Endothelial cell of umbilical vein (primary cell): ENCODE data around the gene NGF.

Experiments
- CTCF ChIP-seq, 2 donors: IDR thresholded peaks; 1 replicate in 1 of 2; 2 replicates in 1 of 2; pipeline ENCODE4 v1.5.1; 2011; ENCODE audit warnings: low read length in 2 of 2, mild to moderate bottlenecking in 2 of 2, moderate library complexity in 2 of 2, control low read depth in 1 of 2, inconsistent platforms in 1 of 2, low read depth in 1 of 2; ENCODE audit not compliant: insufficient read depth in 1 of 2; ENCODE audit errors: extremely low read depth in 1 of 2
- EZH2 ChIP-seq: IDR thresholded peaks from 2 replicates; pipeline ENCODE4 v1.6.1; 2012; ENCODE audit warnings: borderline replicate concordance, low read depth, mild to moderate bottlenecking, moderate library complexity, low read length, inconsistent platforms; ENCODE audit not compliant: severe bottlenecking
- JUN ChIP-seq: IDR thresholded peaks from 2 replicates; pipeline ENCODE4 v1.6.1; 2011; ENCODE audit warnings: borderline replicate concordance, low read depth; ENCODE audit not compliant: insufficient read length, insufficient read depth
- MAX ChIP-seq: IDR thresholded peaks from 2 replicates; pipeline ENCODE4 v1.6.1; 2011; ENCODE audit not compliant: insufficient read depth, insufficient read length
- MYC ChIP-seq: IDR thresholded peaks from one replicate; pipeline ENCODE4 v1.6.1; 2011; ENCODE audit warnings: mild to moderate bottlenecking, low read depth, low read length
- POLR2A ChIP-seq: IDR thresholded peaks from 2 replicates; pipeline ENCODE4 v1.6.1; 2012; ENCODE audit warnings: low read depth, mild to moderate bottlenecking, control low read depth, low read length
- POLR2AphosphoS5 ChIP-seq: IDR thresholded peaks from 2 replicates; pipeline ENCODE4 v1.6.1; 2012; ENCODE audit warnings: low read depth, mild to moderate bottlenecking, control low read depth, low read length, moderate library complexity; ENCODE audit not compliant: insufficient read depth

- TF ChIP-seq MAX = no peak
- no peak for TF ChIP-seq POLR2AphosphoS5
- TF ChIP-seq CTCF (IDR thresholded peaks at IDR 0.05; ENCODE audit: extremely low read depth in 1 of 2, insufficient read depth in 1 of 2, low read depth in 1 of 2, low read length in 2 of 2) = no peak
- no peak for TF ChIP-seq EZH2
- no peak for TF ChIP-seq JUN
- no peak for TF ChIP-seq POLR2A
- TF ChIP-seq MYC = no peak
These were observed 29.1 kb downstream of the NGF start for GRCh38 chr1:115308969-115309368.
